ENCODE data around the gene RALGAPA1. TPM values are rescaled to one million over a fixed set of nuclear protein-coding genes. Genes with fewer than 3 reads are reported as not detected.

Gene RALGAPA1
- total and polyA plus RNA-seq, 4 donors, result 4.6 to 38.7 (median 13.4) TPM

GRCh38 chr14:35855876-35856481, 46.9 kb upstream of the RALGAPA1 start:
- H3K27ac ChIP-seq (ENCODE audit: low read depth in 1 of 2, low read length in 2 of 2), result no peak overlapping the region

GRCh38 chr14:35854696-35855270, 45.7 kb upstream of the RALGAPA1 start:
- Histone ChIP-seq H3K9me3 (ENCODE audit: control insufficient read depth in 4 of 4, low read length in 3 of 4) (peaks cover 0 to 2% (median 0%) of the 10 kb centered on the region in 4 donors), H3K36me3 (ENCODE audit: control insufficient read depth in 4 of 4, insufficient read depth in 3 of 4, low read depth in 1 of 4, low read length in 3 of 4) (peaks cover 0 to 2% (median 2%) of the 10 kb centered on the region in 4 donors), H3K4me1 (ENCODE audit: control insufficient read depth in 4 of 4, insufficient read depth in 4 of 4, low read length in 3 of 4) (no peaks in the 10 kb centered on the region), H3K4me3 (ENCODE audit: low read depth in 1 of 3, low read length in 3 of 3) (no peak overlapping the region), H3K27me3 (ENCODE audit: control insufficient read depth in 4 of 4, insufficient read depth in 4 of 4, low read length in 3 of 4) (no peaks in the 10 kb centered on the region), H3K9ac (ENCODE audit: low read depth in 1 of 2, low read length in 2 of 2) (no peak overlapping the region), H3K27ac (ENCODE audit: low read depth in 1 of 2, low read length in 2 of 2) (no peak overlapping the region)
- no peak for DNase-seq (ENCODE audit: low spot score)
- no peak for TF ChIP-seq RAD21 (IDR thresholded peaks at IDR 0.05)
- TF ChIP-seq TAF1 (conservative IDR thresholded peaks at IDR 0.05), result no peak
- TF ChIP-seq EGR1 (IDR thresholded peaks at IDR 0.05; ENCODE audit: low read depth in 2 of 2), result no peak
- TF ChIP-seq HNF4A (conservative IDR thresholded peaks at IDR 0.05), result no peak
- TF ChIP-seq SP1 (IDR thresholded peaks at IDR 0.05), result no peak
- no peak for TF ChIP-seq CTCF (IDR thresholded peaks at IDR 0.05; ENCODE audit: low read depth, low read length, missing input control)
- no peak for TF ChIP-seq ZBTB33 (IDR thresholded peaks at IDR 0.05)
- TF ChIP-seq NR2F2 (IDR thresholded peaks at IDR 0.05), result no peak
- no peak for TF ChIP-seq FOXA1 (IDR thresholded peaks at IDR 0.05)
- no peak for TF ChIP-seq REST (IDR thresholded peaks at IDR 0.05)
- TF ChIP-seq MAX (IDR thresholded peaks at IDR 0.05), result no peak
- no peak for TF ChIP-seq HNF4G (IDR thresholded peaks at IDR 0.05)
- no peak for TF ChIP-seq GABPA (IDR thresholded peaks at IDR 0.05 in 1 of 2, conservative IDR thresholded peaks at IDR 0.05 in 1 of 2)
- TF ChIP-seq YY1 (IDR thresholded peaks at IDR 0.05), result no peak
- TF ChIP-seq JUND (IDR thresholded peaks at IDR 0.05), result no peak
- no peak for TF ChIP-seq ATF3 (IDR thresholded peaks at IDR 0.05)
- 81% methylated on average over 1 of the region's 1 CpG for WGBS

More at GRCh38 chr14:35855876-35856481, 46.9 kb upstream of the RALGAPA1 start:
- no peaks in the 10 kb centered on the region for H3K27me3 ChIP-seq (ENCODE audit: control insufficient read depth in 4 of 4, insufficient read depth in 4 of 4, low read length in 3 of 4)
- no peaks in the 10 kb centered on the region for H3K4me1 ChIP-seq (ENCODE audit: control insufficient read depth in 4 of 4, insufficient read depth in 4 of 4, low read length in 3 of 4)
- no peak overlapping the region for H3K4me3 ChIP-seq (ENCODE audit: low read depth in 1 of 3, low read length in 3 of 3)
- no peak for DNase-seq (ENCODE audit: low spot score)
- no peak overlapping the region for H3K9ac ChIP-seq (ENCODE audit: low read depth in 1 of 2, low read length in 2 of 2)
- peaks cover 0 to 2% (median 0%) of the 10 kb centered on the region in 4 donors for H3K9me3 ChIP-seq (ENCODE audit: control insufficient read depth in 4 of 4, low read length in 3 of 4)
- TF ChIP-seq JUND (IDR thresholded peaks at IDR 0.05) (no peak), ZBTB33 (IDR thresholded peaks at IDR 0.05) (no peak), TAF1 (conservative IDR thresholded peaks at IDR 0.05) (no peak), YY1 (IDR thresholded peaks at IDR 0.05) (no peak)
- WGBS, result 82% methylated on average over 6 of the region's 6 CpGs
- peaks cover 0 to 2% (median 2%) of the 10 kb centered on the region in 4 donors for H3K36me3 ChIP-seq (ENCODE audit: control insufficient read depth in 4 of 4, insufficient read depth in 3 of 4, low read depth in 1 of 4, low read length in 3 of 4)
